Measurements from ENCODE around the gene ZNF234. TPM values are rescaled to one million over a fixed set of nuclear protein-coding genes. Genes with fewer than 3 reads are reported as not detected.
"Not testable (repeated sequence)": the region's sequence is repeated elsewhere in the genome, so short reads cannot be mapped to it uniquely, and the experiment has no call there.

The ZNF234 gene
- 1 to 10 TPM; 5.0 to 5.4 TPM for total RNA-seq

DNA sequence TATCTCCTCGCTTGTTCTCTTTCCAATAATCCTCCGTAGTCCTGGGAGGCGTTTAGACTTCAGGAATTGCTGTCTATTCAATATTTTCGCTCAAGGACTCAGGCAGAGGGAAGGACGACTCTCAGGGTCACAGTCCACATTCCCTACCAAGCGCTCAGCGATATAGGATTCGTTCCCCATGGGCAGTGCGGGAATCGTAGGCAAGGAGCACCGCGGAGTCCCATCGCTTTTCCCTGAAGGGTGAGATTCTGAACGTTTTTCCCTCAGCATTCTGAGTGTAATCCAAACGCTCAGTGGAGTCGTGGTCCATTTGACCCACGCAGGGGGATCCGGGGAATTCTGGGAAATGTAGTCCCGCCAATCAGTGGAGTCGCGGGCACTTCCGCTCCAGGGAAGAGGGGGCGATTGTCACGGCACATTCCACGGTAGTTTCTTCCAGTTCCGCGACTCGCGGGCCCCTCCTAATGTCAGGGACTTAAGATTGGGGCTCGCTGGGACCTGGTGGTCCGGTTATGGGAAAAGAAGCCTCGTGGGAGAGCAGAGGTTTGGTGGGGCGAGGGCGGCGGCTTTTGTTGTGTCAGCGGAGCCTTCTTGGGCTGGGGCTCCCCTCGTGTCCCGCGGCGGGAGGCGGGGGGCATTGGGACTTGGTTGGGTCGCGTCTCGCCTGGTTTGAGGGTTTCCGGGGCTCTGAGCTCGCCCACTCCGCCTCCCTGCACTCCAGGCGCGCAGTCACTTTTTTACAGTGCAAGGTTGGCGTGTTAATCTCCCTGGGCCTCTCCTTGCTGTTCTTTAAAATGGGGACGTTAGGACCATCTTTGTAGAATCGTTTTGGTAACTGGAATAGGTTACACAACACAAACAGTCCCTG, at the start of gene ZNF234:
TSS of gene ZNF234 (plus strand) at position 364 of the 868 bp plus-strand sequence. CDS start 3,079 bp downstream, outside the sequence.
- CTCF ChIA-PET, result interaction anchor here (1.0 kb wide), 1 partner anchor 46 kb away, joined by 5 read pairs; no protein-coding TSS in a partner anchor
- peaks cover 11% of the 10 kb centered on the region for H3K9me3 Mint-ChIP-seq
- peak within 1 kb of the TSS; percentile 85 for H3K27ac Mint-ChIP-seq
- H3K4me3 Mint-ChIP-seq, result peak within 1 kb of the TSS; percentile 92
- intact Hi-C loops (cut with micrococcal nuclease), result loop anchor here (1.0 to 2.0 kb wide), 2 partner anchors 24 to 71 kb away; partner anchors contain the start of genes ZNF226 and ZNF227
- H3K4me1 Mint-ChIP-seq (ENCODE audit: low read depth), result peaks cover 16% of the 10 kb centered on the region
- peak; percentile 72 for DNase-seq
- H3K27me3 Mint-ChIP-seq (ENCODE audit: low read depth), result no peaks in the 10 kb centered on the region
- H3K36me3 Mint-ChIP-seq (ENCODE audit: low read depth), result peaks cover 28% of the 10 kb centered on the region

DNA sequence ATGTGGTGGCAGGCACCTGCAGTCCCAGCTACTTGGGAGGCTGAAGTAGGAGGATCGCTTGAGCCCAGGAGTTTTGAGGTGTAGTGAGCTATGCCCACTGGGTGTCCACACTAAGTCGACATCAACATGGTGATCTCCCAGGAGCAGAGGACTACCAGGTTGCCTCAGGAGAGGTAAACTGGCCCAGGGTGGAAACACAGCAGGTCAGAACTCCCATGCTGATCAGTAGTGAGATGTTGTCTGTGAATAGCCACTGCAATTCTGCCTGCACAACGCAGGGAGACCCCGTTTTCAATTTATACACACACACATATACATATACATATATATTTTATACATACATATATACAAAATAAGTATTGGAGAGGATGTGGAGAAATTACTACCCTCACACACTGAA, 49.2 kb upstream of the ZNF234 start:
- H3K4me1 Mint-ChIP-seq (ENCODE audit: low read depth), result peaks cover 10% of the 10 kb centered on the region
- no peak for DNase-seq
- no peak overlapping the region for H3K4me3 Mint-ChIP-seq
- intact Hi-C loops (cut with micrococcal nuclease), result no loop called here
- no peaks in the 10 kb centered on the region for H3K9me3 Mint-ChIP-seq
- CTCF ChIA-PET, result no interaction called here
- no peak overlapping the region for H3K27ac Mint-ChIP-seq
- H3K27me3 Mint-ChIP-seq (ENCODE audit: low read depth), result no peaks in the 10 kb centered on the region
- peaks cover 12% of the 10 kb centered on the region for H3K36me3 Mint-ChIP-seq (ENCODE audit: low read depth)

DNA sequence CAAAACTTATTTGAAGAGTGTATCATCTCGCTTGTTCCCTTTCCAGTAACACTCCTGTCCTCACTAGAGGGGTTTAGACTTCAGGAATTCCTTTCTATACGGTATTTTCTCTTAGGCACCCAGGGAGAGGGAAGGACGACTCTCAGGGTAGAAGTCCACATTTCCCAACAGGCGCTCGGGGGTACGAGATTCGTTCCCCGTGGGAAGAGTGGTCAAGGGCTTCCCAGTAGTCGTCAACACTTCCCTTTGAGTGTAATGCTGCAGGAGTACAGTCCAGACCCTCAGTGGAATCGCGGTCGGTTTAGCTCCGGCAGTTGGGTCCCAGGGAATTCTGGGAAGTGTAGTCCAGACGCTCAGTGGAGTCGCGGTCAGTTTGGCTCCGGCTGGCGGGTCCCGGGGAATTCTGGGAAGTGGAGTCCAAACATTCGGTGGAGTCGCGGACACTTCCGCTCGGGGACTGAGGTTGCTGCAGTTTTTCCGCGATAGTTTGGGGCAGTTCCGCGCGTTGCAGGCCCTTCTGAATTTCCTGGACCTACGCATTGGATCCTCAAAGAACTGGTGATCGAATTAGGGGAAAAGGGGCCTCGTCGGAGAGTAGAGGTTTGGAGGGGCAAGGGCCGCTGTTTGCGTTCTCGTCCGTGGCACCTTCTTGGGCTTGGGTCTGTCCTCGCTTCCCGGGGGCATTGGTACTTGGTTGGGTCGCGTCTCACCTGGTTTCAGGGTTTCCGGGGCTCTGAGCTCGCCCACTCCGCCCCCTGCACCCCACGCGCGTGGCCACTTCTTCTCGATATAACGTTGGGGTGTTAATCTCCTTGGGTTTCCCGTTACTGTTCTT, 47.2 kb upstream of the ZNF234 start, which contains the start of gene ZNF224:
TSS of gene ZNF224 (plus strand) at position 431 of the 835 bp plus-strand sequence. CDS start 3,513 bp downstream, outside the sequence.
- H3K27ac Mint-ChIP-seq, result peak within 1 kb of the TSS; percentile 87
- H3K9me3 Mint-ChIP-seq, result no peaks in the 10 kb centered on the region
- peaks cover 13% of the 10 kb centered on the region for H3K4me1 Mint-ChIP-seq (ENCODE audit: low read depth)
- peaks cover 23% of the 10 kb centered on the region for H3K36me3 Mint-ChIP-seq (ENCODE audit: low read depth)
- intact Hi-C loops (cut with micrococcal nuclease), result loop anchor here (1.0 to 2.0 kb wide), 7 partner anchors 19 to 797 kb away; partner anchors contain the start of genes TOMM40, ZNF225, ZNF227 and ZNF230
- CTCF ChIA-PET, result interaction anchor here (0.6 to 1.2 kb wide), 3 partner anchors 48 to 406 kb away, joined by 3 to 5 read pairs (median 3); no protein-coding TSS in a partner anchor
- H3K27me3 Mint-ChIP-seq (ENCODE audit: low read depth), result no peaks in the 10 kb centered on the region
- peak within 1 kb of the TSS; percentile 98 for H3K4me3 Mint-ChIP-seq
- DNase-seq, result peak; percentile 91

DNA sequence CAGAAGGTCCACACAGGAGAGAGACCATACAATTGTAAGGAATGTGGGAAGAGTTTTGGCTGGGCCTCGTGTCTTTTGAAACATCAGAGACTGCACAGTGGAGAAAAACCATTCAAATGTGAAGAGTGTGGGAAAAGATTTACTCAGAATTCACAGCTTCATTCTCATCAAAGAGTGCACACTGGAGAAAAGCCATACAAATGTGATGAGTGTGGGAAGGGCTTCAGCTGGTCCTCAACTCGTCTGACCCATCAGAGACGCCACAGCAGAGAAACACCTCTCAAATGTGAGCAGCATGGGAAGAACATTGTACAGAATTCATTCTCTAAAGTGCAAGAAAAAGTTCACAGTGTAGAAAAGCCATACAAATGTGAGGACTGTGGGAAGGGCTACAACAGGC, 33.6 kb upstream of the ZNF234 start:
- DNase-seq, result no peak
- CTCF ChIA-PET, result no interaction called here
- H3K27me3 Mint-ChIP-seq (ENCODE audit: low read depth), result no peaks in the 10 kb centered on the region
- peaks cover 6% of the 10 kb centered on the region for H3K4me1 Mint-ChIP-seq (ENCODE audit: low read depth)
- H3K36me3 Mint-ChIP-seq (ENCODE audit: low read depth), result peaks cover 58% of the 10 kb centered on the region
- no peak overlapping the region for H3K27ac Mint-ChIP-seq
- H3K9me3 Mint-ChIP-seq, result peaks cover 63% of the 10 kb centered on the region
- H3K4me3 Mint-ChIP-seq, result no peak overlapping the region
- intact Hi-C loops (cut with micrococcal nuclease), result no loop called here

DNA sequence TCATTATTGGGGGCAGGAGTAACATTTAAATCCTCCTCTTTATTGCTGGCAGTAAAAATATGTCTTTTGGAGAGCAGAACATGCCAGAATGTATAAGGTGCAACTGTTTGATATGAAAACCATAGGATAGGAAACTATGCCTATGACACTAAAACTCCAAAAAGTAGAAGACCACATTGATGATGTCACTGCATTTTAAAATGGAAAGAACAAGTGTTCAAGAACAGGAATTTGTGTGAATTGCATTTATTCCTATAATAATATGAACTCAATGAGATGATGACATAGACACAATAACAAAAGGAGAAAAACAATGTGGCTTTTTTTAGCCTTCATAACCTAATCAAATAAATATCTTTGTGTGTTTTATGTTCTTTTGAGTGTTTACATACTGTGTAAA, 31.9 kb upstream of the ZNF234 start:
- H3K4me1 Mint-ChIP-seq (ENCODE audit: low read depth), result peaks cover 13% of the 10 kb centered on the region
- peaks cover 41% of the 10 kb centered on the region for H3K36me3 Mint-ChIP-seq (ENCODE audit: low read depth)
- peaks cover 57% of the 10 kb centered on the region for H3K9me3 Mint-ChIP-seq
- CTCF ChIA-PET, result no interaction called here
- no peak overlapping the region for H3K27ac Mint-ChIP-seq
- H3K27me3 Mint-ChIP-seq (ENCODE audit: low read depth), result no peaks in the 10 kb centered on the region
- DNase-seq, result no peak
- no peak overlapping the region for H3K4me3 Mint-ChIP-seq
- intact Hi-C loops (cut with micrococcal nuclease), result no loop called here

DNA sequence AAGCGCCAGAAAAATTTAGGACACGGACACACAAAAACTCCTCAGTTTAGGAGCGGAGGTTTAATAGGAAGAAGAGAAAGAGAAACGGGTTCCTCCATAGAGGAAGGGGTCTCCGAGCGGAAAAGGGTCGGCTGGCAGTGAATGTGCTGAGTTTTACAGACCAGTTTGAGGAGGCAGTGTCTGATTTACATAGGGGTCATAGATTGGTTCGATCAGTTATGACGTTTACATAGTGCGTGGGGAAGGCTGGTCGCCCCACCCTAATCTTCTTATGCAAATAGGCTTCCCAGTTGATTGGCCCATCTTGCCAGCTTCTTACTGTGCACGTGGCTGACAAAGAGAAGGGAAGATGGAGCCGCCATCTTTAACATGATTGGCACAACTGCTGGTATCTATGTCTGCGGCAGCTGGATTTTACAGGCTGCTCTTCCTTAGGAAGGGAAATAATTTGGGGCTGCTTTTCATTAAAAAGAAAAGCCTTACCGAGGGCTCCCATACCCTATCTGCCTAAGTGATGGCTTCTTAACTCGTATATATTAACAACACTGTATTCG, 29.4 kb upstream of the ZNF234 start:
- CTCF ChIA-PET, result no interaction called here
- H3K27me3 Mint-ChIP-seq (ENCODE audit: low read depth), result no peaks in the 10 kb centered on the region
- intact Hi-C loops (cut with micrococcal nuclease), result loop anchor here (5.0 kb wide), 1 partner anchor 390 kb away; the partner anchor contains the start of gene ZNF180
- H3K4me1 Mint-ChIP-seq (ENCODE audit: low read depth), result peaks cover 16% of the 10 kb centered on the region
- no peak overlapping the region for H3K27ac Mint-ChIP-seq
- H3K4me3 Mint-ChIP-seq, result peak overlapping the region; percentile 26
- DNase-seq, result peak; percentile 13
- H3K9me3 Mint-ChIP-seq, result peaks cover 38% of the 10 kb centered on the region
- peaks cover 31% of the 10 kb centered on the region for H3K36me3 Mint-ChIP-seq (ENCODE audit: low read depth)

DNA sequence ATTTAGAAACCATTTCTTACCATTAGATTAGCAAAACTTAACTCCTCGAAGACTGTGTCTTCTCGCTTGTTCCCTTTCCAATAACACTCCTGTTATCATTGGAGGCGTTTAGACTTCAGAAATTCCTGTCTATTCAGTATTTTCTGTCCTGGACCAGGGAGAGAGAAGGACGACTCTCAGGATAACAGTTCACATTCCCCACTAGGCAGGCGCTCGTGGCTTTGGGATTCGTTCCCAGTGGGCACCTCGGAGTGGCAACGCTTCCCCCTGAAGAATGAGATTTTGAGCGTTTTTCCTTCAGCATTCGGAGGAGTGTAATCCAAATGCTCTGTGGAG, 28.6 kb upstream of the ZNF234 start:
- H3K27ac Mint-ChIP-seq, result no peak overlapping the region

DNA sequence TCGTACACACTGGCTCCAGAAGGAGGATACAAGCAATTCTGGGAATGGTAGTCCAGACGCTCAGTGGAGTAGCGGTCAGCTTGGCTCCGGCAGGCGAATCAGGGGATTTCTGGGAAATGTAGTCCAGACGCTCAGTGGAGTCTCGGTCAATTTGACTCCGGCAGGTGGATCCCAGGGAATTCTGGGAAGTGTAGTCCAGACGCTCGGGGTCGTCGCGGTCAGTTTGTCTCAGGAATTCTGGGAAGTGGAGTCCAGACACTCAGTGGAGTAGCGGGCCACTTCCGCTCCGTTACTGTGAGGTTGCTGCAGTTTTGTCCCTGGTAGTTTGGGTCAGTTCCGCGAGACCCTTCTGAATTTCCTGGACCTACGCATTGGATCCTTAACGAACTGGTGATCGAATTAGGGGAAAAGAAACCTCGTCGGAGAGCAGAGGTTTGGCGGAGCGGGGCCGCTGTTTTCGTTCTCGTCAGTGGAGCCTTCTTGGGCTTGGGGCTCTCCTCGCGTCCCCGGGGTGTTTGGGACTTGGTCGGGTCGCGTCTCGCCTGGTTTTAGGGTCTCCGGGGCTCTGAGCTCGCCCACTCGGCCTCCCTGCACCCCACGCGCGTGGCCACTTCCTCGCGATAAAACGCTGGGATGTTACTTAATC, 28.1 kb upstream of the ZNF234 start, which contains the start of gene ZNF225:
TSS of gene ZNF225 (plus strand) at position 262 of the 646 bp plus-strand sequence. CDS start 2,429 bp downstream, outside the sequence.
- Mint-ChIP-seq H3K27me3 (ENCODE audit: low read depth) (no peaks in the 10 kb centered on the region), H3K27ac (peak within 1 kb of the TSS; percentile 78), H3K4me3 (peak within 1 kb of the TSS; percentile 95), H3K4me1 (ENCODE audit: low read depth) (peaks cover 16% of the 10 kb centered on the region), H3K36me3 (ENCODE audit: low read depth) (peaks cover 27% of the 10 kb centered on the region), H3K9me3 (peaks cover 25% of the 10 kb centered on the region)
- intact Hi-C loops (cut with micrococcal nuclease), result loop anchor here (1.0 to 5.0 kb wide), 7 partner anchors 19 to 389 kb away; partner anchors contain the start of genes ZNF180, ZNF224, ZNF226 and ZNF230
- peak; percentile 93 for DNase-seq
- CTCF ChIA-PET, result interaction anchor here (0.9 kb wide), 1 partner anchor 52 kb away, joined by 3 read pairs; the partner anchor contains the start of gene ZNF226

More for the DNA sequence above, 28.6 kb upstream of the ZNF234 start:
- no peaks in the 10 kb centered on the region for H3K27me3 Mint-ChIP-seq (ENCODE audit: low read depth)
- peaks cover 30% of the 10 kb centered on the region for H3K9me3 Mint-ChIP-seq
- CTCF ChIA-PET, result no interaction called here
- H3K4me1 Mint-ChIP-seq (ENCODE audit: low read depth), result peaks cover 16% of the 10 kb centered on the region
- no peak for DNase-seq
- intact Hi-C loops (cut with micrococcal nuclease), result loop anchor here (1.0 to 5.0 kb wide), 7 partner anchors 18 to 390 kb away; partner anchors contain the start of genes ZNF180, ZNF224, ZNF226 and ZNF230
- H3K36me3 Mint-ChIP-seq (ENCODE audit: low read depth), result peaks cover 29% of the 10 kb centered on the region
- H3K4me3 Mint-ChIP-seq, result peak overlapping the region; percentile 95

DNA sequence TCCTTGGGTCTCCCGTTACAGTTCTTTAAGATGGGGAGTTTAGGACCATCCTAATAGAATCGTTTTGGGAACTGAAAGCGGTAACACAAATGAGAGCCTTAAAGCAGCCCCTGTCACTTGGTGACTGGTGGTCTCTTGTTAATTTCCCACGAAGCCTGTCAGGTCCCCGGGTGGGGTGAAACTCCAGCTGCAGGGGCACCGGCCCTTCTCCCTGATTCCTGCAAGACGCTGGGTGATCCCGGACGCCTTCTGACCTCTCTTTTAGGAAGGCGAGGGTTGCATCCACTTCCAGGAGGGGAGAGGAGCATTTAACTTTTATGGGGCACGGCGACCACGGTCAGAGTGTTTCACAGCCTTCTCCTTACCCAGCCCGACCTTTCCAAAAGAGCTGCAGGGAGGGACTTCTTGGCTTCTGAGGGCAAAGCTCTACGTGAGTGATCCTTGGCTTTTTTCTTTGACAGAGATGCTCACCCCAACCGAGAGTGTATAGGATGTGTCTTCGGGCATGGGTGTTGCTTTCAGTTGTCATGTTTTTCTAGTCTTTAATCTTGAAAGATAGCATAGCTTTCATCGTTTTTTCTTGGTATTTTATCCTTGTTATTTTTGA, 27.5 kb upstream of the ZNF234 start:
- no peak for DNase-seq
- peak overlapping the region; percentile 5 for H3K27ac Mint-ChIP-seq
- H3K9me3 Mint-ChIP-seq, result peaks cover 24% of the 10 kb centered on the region
- intact Hi-C loops (cut with micrococcal nuclease), result loop anchor here (1.0 to 5.0 kb wide), 7 partner anchors 20 to 388 kb away; partner anchors contain the start of genes ZNF180, ZNF224, ZNF226 and ZNF230
- no peaks in the 10 kb centered on the region for H3K27me3 Mint-ChIP-seq (ENCODE audit: low read depth)
- H3K4me1 Mint-ChIP-seq (ENCODE audit: low read depth), result peaks cover 16% of the 10 kb centered on the region
- H3K36me3 Mint-ChIP-seq (ENCODE audit: low read depth), result peaks cover 31% of the 10 kb centered on the region
- H3K4me3 Mint-ChIP-seq, result peak overlapping the region; percentile 95
- CTCF ChIA-PET, result interaction anchor here (0.7 to 0.9 kb wide), 3 partner anchors 51 to 512 kb away, joined by 3 to 4 read pairs (median 3); partner anchors contain the start of gene ZNF226

DNA sequence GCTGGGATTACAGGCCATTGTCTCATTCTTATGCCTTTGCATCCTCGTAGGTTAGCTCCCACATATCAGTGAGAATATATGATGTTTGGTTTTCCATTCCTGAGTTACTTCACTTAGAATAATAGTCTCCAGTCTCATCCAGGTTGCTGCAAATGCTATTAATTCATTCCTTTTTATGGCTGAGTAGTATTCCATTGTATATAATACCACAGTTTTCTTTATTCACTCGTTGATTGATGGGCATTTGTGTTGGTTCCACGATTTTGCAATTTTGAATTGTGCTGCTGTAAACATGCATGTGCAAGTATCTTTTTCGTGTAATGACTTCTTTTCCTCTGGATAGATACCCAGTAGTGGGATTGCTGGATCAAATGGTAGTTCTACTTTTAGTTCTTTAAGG, 20.2 kb upstream of the ZNF234 start:
- H3K4me3 Mint-ChIP-seq; H3K4me1 Mint-ChIP-seq (ENCODE audit: low read depth); DNase-seq; H3K27me3 Mint-ChIP-seq (ENCODE audit: low read depth); H3K27ac Mint-ChIP-seq; intact Hi-C loops (cut with micrococcal nuclease); CTCF ChIA-PET: not testable (repeated sequence)
- Mint-ChIP-seq H3K36me3 (ENCODE audit: low read depth) (peaks cover 90% of the 10 kb centered on the region), H3K9me3 (peaks cover 47% of the 10 kb centered on the region)

DNA sequence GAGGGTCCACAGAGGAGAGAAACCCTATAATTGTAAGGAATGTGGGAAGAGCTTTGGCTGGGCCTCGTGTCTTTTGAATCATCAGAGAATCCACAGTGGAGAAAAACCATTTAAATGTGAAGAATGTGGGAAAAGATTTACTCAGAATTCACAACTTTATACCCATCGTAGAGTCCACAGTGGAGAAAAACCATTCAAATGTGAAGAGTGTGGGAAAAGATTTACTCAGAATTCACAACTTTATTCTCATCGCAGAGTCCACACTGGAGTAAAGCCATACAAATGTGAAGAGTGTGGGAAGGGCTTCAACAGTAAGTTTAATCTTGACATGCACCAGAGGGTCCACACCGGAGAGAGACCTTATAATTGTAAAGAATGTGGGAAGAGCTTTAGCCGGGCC, 9.4 kb upstream of the ZNF234 start:
- CTCF ChIA-PET, result no interaction called here
- H3K36me3 Mint-ChIP-seq (ENCODE audit: low read depth), result peaks cover 39% of the 10 kb centered on the region
- H3K27me3 Mint-ChIP-seq (ENCODE audit: low read depth), result no peaks in the 10 kb centered on the region
- intact Hi-C loops (cut with micrococcal nuclease), result no loop called here
- H3K9me3 Mint-ChIP-seq, result peaks cover 25% of the 10 kb centered on the region
- no peak for DNase-seq
- H3K4me1 Mint-ChIP-seq (ENCODE audit: low read depth), result no peaks in the 10 kb centered on the region
- H3K27ac Mint-ChIP-seq, result no peak overlapping the region
- H3K4me3 Mint-ChIP-seq, result no peak overlapping the region
